RPMI7951 (cell line): Measurements from ENCODE around the gene PAOX. TPM values are rescaled to one million over a fixed set of nuclear protein-coding genes. Genes with fewer than 3 reads are reported as not detected.
"Not testable (repeated sequence)": the region's sequence is repeated elsewhere in the genome, so short reads cannot be mapped to it uniquely, and the experiment has no call there.

Experiments used
- DNase-seq: peaks from one replicate; pipeline ENCODE4 v3.0.0-alpha.2; 2012; ENCODE audit warnings: low read depth
- total RNA-seq: library from RNA; depleted of rRNA; stranded (reverse); fragments of >200 nt; shearing (Covaris generic); gene quantifications from 2 replicates; pipeline ENCODE4 v1.2.3, GENCODE V29; 2014

PAOX gene
- total RNA-seq, 1 experiment from 2014 or later = 2.8 TPM

DNA sequence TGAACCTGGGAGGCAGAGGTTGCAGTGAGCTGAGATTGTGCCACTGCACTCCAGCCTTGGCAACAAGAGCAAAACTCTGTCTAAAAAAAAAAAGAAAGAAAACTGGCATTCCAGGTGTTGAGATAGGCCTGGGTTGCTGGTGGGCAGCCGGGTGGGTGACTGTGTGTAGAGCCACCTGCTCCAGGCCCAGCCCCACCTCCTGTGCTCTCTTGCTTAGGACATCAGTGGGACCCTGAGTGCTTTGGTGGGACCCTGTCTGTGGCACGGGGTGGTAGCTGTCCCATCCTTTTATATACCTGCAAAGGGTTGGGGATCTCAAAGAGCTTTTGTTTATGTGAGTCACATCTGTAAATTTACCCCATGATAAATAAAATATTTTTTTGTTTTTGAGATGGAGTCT is 6.2 kb downstream of the PAOX start:
- DNase-seq = no peak

DNA sequence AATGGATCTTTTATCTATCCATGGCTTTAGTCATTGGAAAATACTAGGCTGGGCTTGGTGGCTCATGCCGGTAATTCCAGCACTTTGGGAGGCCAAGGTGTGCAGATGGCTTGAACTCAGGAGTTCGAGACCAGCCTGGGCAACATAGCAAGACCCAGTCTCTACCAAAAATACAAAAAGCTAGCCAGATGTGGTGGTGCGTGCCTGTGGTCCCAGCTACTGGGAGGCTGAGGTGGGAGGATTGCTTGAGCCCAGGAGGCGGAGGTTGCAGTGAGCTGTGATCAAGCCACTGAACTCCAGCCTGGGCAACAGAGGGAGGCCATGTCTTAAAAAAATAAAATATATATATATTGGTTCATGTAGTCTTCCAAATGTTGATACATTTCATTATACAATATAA is 7.9 kb downstream of the PAOX start:
- not testable (repeated sequence) for DNase-seq

DNA sequence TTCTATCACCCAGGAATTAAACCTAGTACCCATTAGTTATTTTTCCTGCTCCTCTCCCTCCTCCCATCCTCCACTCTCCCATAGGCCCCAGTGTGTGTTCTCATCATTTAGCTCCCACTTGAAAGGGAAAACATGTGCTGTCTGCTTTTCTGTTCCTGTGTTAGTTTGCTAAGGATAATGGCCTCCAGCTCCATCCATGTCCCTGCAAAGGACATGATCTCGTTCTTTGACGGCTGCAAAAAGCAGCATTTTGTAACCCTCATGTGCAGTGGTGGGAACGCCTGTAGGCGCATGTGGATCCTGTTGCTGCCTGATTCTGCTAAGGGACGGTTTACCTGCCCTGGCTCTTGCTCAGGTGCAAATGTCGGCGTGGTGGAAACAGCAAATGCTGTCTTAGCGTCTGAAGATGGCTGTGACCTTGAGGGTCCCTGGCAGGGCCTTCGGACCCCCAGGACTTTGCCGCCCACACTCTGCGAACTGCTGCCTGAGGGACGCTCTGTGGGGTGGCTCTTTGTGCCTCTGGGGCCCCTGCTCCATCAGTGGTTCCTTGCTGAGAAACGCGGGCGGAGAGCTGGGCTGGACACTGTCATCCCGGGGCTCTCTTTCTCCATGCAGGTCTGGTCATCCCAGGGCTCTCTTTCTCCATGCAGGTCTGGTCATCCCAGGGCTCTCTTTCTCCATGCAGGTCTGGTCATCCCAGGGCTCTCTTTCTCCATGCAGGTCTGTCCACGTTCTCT is 9.3 kb downstream of the PAOX start:
- DNase-seq = no peak

DNA sequence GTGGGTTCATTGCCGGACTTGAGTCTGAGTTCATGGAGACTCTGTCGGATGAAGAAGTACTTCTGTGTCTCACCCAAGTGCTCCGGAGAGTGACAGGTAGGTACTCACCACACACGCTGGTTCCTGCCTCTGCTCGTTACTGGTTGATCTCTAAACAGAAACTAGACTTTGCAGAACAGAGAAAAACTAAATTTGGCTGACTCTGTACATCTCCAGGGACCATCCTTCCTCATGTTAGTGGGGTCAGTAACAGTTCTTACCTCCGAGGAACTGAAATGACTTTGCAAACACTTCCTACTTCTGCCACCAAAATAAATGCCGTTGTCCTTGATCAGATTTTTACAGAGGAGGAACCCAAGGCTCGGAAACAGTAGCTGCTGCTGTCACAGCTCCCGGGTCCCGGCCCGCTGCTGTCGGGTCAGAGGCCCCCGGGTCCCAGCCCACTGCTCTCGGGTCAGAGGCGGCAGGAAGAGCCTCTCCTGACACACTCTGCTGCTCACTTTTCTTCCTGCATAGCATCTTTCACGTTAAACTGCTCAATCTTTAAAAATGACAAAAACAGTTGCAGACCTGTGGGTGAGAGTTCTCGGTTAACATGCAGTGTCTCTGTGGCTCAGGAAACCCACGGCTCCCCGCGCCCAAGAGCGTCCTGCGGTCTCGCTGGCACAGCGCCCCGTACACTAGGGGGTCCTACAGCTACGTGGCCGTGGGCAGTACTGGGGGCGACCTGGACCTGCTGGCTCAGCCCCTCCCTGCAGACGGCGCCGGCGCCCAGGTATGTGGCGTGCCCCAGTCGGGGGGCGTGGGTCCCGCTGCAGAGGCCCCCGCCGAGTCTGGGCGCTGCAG is 10.1 kb downstream of the PAOX start:
- no peak for DNase-seq

DNA sequence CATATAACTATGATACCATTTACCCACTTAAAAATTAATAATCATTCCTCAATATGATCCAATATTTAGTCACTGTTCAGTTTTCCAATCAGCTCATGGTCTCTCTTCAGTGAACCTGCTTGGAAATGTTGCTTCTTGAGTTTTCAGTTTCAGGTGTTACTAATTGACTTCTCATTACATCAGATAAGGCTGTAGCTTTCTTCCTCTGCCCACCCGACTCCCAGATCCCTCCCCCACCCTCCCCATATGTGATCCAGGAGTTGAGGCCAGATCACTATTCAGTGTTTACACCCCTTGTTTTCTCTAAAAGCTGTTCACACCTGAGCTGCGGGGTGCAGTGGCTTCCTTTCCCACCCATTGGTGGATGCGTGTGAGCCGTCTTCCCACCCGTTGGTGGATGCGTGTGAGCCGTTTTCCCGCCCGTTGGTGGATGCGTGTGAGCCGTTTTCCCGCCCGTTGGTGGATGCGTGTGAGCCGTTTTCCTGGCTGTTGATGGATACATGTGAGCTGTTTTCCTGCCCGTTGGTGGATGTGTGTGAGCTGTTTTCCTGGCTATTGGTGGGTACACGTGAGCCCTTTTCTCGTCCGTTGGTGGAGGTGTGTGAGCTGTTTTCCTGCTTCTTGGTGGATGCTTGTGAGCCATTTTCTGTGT is 11.7 kb downstream of the PAOX start:
- no peak for DNase-seq

DNA sequence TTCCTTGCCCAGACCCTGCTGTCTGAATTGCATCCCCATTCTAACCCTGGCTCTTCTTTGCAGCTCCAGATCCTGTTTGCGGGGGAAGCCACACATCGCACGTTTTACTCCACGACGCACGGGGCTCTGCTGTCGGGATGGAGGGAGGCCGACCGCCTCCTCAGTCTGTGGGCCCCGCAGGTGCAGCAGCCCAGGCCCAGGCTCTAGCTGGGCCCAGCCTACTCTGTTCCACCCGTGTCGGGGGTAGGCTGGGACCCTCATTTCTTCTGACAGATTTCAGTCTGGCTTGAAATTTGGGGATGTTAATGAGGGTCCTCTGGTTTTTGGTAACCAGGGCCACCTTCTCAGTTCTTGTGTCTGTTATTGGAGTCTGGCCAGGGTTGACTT is 12.2 kb downstream of the PAOX start:
- DNase-seq = no peak

DNA sequence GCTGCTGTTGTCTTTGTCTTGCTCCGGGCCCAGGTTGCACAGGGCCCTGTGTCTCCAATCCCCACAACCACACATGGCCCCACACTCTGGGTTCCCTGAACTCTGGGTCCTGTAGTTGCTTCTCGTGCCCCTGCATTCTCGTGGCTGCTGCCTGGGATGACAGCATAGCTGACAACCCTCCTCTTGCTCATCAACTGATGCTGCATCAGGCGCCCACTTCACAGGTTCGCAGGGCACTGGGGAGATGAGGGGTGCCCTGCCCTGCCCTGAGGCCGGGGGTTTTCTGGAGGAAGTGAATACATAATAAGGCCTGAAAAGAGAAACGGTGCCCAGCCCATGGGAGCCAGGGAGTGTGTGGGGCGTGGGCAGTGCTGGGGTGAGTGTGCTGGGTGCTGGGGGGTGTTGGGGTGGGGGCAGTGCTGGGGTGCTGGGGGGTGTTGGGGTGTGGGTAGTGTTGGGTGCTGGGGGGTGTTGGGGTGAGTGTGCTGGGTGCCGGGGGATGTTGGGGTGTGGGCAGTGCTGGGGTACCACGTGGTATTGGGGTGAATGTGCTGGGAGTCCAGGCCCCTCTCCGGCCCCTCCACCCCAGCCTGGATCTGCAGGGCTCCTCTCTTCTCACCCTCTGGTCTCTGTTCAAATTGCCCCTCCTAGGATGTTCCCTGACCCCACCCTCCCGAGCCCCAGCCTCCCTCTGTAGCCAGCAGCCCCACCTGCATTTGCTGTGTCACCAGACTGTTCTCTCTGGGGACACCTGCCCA is 12.9 kb downstream of the PAOX start:
- no peak for DNase-seq

DNA sequence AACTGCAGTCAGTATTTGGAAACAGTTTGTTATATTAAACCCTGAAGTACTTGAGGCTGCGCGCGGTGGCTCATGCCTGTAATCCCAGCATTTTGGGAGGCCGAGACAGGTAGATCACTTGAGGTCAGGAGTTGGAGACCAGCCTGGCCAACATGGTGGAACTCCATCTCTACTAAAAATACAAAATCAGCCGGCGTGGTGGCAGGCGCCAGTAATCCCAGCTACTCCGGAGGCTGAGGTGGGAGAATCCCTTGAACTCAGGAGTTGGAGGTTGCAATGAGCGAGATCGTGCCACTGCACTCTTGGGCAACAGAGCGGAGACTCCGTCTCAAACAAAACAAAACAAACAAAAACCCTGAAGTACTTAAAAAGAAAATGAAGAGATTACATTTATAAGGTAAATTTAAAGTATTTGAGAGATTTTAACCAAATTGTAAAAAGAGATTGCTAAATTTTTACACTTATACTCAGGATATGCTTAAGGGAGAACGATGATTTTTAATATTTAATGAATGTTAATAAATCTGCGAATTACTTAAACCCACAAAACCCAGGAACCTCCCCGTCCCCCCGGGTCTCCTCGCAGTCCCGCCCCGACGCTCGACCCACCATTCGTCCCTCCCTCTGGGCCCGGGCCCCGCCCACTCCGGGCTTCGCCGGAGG is 14.5 kb downstream of the PAOX start:
- no peak for DNase-seq

DNA sequence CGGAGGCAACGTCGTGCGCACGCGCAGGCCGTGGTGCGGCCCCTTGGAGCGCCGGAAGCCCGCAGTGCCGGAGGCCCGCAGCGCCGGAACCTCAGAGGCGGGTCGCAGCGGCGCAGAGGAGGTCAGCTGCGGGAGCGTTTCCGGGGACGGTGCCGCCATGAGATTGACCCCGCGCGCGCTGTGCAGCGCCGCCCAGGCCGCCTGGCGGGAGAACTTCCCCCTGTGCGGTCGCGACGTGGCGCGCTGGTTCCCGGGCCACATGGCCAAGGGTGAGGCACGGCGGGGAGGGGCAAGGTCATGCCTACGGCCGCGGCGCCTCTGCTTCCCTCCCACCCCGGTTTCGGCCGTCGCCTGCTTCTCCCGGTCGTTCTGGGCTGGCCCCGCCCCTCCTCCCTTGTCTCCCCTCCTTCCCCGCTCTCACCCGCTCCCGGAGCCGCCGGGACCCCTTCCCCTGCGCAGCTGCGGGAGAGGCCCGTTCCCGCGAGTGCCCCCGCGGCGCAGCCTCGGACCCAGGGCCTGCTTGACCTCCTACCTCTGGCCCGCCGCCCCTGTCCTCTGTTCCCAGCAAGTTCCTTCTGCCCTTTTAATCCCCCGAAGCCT is 15.1 kb downstream of the PAOX start, which contains the start of gene MTG1:
Gene MTG1, plus strand, starts transcription at position 94 of the 600 bp plus-strand sequence. Its CDS starts 64 bp downstream, at position 158.
- peak; percentile 86 for DNase-seq

DNA sequence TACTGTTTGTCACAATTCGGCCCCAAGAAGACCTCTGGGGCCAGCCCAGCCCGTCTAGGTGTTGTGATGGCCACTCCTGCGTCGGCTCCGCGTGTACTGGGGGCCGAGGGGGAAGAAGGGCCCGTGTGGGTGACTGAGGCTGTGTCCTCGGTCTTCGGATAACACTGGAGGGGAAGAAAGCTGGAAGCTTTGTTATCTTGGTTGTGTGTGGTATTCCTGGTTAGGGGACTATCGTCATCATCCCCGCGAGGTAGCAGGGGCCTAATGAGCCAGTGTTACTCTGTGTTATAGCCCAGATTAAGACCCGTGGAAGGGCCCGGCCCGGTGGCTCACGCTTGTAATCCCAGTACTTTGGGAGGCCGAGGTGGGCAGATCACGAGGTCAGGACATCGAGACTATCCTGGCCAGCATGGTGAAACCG is 15.7 kb downstream of the PAOX start:
- DNase-seq = no peak

DNA sequence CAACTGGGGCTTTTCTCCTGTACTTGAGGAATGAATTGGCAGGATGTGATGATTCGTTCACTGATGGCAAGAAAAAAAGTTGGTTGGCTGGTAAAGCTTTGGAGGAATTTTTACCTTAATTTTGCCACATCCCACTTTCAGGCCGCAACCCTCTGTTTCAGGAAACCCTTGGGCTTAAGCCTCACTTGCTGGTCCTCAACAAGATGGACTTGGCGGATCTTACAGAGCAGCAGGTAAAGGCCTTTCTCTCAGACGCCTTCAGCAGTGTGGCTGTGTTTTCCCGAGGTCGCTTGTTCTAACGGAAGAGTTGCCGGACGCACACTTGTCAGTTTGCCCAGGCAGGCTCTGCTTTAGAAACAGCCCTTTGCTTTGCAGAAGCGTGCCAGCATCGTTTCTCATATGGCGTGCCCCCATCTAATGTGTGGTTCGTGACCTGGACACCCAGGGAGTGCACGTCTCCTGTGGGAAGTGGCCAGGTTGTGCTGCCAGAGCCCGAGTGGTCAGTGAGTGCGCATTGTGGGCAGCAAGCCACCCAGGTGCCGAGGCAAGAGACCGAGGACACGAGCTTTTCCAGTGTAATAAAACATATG is 17.1 kb downstream of the PAOX start:
- DNase-seq = no peak

DNA sequence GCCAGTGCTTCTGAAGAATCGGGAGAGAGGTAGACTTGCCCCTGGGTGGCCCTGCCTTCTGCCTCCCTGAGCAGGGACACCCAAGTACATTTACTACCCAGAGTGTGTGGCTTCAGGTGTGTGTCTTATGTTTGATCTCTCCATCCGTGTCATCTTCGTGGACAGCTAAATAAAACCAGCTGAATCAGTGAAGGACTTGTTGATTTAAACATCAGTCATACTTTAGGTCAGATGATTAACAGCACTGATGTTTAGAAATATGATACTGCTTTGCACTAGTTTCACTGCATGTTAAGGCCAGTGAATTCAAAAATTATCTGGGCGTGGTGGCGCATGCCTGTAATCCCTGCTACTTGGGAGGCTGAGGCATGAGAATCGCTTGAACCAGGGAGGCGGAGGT is 18.9 kb downstream of the PAOX start:
- DNase-seq = no peak

DNA sequence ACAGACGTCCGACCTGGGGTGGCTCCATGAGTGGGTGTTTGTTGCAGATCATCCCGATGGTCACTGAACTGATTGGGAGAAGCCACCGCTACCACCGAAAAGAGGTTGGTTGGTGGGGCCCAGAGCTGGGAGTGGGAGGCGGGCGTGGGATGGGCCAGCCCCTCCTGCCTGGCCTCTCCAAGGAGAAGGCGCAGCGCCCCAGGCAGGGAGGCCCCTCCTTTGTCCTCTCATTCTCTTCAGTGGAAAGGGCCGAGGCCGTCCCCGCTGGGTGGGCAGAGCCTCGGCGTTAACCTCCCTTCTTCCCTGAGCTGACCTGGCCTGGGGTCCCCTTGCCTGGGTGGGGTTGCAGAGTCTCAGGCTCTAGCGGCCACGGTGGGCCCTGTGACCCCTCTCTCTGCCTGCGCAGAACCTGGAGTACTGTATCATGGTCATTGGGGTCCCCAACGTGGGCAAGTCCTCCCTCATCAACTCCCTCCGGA is 20.1 kb downstream of the PAOX start:
- DNase-seq = no peak

DNA sequence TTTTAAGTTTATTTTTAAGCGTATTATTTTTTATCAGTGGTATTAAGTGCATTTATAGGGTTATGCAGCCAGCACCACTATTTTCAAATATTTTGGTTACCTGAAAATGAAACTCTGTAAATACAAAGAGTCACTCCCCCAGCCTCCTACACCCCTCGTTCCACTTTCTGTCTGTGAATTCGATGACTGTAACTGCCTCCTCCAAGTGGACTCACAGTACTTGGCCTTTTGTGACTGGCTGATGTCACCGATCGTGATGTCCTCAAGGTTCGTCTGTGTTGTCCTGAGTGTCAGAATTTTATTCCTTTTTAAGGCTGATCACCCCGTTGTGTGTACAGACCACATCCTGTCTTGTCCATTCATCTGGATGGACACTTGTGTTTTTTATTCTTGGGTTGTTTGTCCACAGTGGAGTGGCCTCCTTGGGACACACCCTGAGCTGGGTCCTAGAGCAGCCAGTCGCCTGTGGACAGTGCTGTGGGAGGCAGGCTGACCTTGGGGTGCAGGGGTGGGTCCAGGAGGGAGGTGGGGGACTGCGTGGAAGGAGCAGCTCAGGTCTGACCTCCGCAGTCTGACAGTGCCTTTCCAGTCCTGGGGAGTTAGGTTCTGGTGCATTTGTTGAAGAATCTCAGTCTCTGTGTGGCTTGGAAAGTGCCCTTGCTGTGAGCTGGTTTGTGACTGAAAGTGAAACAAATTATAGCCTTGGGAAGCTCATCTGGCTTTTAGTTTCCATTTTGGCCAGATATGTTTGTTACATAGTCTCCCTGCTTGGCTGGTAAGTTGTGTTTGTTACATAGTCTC is 21.8 kb downstream of the PAOX start:
- DNase-seq = no peak

DNA sequence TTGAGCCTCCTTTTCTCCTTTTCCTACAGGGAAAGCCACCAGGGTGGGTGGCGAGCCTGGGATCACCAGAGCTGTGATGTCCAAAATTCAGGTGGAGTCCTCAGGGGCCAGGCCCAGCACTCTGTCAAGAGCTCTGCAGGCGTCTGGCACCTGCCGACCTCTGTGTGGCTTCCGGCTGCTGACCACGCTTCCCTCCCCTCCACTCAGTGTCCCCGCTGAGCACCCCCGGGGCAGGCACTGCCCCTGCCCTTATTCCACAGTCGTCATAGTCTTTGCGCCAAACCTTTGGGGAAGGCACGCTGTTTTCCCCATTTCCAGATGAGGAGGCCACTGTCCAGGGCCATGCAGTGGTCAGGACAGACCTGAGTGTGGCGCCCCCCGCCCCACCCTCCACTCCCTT is 22.4 kb downstream of the PAOX start:
- DNase-seq = no peak

DNA sequence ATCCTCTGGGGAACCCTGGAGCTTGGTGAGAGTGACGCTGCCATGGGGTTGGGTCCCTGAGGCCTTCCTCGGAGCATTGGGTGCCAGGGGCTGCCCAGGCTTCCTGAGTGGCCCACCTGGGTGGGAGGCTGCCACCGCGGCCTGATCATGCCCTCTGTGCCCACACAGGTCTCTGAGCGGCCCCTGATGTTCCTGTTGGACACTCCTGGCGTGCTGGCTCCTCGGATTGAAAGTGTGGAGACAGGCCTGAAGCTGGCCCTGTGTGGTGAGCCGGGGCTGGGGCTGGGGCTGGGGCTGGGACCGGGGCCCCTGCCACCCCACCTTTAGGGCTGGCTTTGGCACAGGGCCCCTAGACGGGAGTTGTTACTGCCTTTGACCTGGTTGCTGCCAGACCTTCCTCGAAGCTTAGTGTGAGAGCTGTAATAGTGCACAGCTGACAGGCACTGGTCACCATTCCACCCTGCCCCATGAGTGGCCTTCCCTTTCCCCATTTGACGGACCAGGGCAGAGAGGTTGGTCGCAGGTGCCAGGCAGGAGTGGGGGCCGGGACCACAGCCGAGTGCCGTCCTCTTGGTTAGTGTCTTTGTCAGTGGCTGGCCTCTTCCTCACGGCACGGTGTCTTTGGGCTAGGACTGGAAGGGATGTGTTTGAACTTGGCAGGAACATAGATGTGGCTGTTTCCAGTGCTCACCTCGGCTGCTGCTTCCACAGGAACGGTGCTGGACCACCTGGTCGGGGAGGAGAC is 23.1 kb downstream of the PAOX start:
- DNase-seq = no peak

DNA sequence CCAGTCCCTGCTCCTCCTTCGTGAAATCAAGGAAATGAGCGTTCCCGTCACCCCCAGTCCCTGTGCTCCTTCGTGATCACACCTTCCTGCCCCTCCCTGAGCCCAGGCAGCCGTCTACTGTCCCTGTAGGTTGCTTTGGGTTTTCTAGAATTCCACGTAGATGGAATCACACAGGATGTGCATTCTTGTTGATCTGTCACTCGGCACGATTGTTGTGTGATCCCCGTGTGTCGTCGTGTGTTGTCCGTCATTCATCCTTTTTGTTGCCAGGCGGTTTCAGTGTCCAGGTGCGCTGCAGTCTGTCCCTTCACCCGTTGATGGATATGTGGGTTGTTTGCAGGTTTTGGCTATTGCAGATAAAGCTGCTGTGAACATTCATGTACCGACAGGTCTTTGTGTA is 24.3 kb downstream of the PAOX start:
- DNase-seq = no peak

DNA sequence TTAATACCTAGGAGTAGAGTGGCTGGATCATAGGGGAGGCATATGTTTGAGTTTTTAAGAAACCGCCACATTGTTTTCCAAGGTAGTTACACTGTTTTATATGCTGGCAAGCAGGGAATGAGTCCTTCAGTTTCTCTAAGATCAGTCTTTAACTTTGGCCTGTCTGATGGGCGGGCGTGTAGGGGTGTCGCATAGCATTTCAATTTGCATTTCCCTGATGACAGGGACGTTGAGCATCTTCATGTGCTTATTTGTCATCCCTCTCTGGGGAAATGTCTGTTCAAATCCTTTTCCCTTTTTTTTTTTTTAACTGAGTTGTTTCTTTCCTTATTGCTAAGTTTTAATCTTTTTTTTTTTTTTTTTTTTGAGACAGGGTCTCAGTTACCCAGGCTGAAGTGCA is 24.7 kb downstream of the PAOX start:
- no peak for DNase-seq

DNA sequence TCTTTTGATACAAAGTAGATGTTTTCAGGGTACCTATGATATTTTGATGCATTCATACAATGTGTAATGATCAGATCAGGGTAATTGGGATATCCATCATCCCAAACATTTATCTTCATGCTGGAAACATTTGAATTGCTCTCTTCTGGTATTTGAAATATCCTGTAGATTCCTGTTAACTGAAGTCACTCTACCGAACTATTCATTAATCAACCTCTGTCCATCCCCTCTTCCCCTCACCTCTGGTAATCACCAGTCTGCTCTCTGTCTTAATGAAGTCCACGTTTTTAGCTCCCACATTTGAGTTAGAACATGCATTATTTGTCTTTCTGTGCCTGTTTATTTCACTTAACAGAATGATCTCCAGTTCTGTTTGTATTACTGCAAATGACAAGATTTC is 26.2 kb downstream of the PAOX start:
- no peak for DNase-seq
